Activated T-cell treated with anti-CD3 and anti-CD28 coated beads, Interleukin-2, amount 50 U/mL, for 1 hour (primary cell): ENCODE results near the gene ERCC4.
"Not testable (repeated sequence)": the region's sequence is repeated elsewhere in the genome, so short reads cannot be mapped to it uniquely, and the experiment has no call there.

Source experiments
- DNase-seq: peaks from one replicate; pipeline ENCODE4 v3.0.0-alpha.2; 2020

The ERCC4 gene

DNA sequence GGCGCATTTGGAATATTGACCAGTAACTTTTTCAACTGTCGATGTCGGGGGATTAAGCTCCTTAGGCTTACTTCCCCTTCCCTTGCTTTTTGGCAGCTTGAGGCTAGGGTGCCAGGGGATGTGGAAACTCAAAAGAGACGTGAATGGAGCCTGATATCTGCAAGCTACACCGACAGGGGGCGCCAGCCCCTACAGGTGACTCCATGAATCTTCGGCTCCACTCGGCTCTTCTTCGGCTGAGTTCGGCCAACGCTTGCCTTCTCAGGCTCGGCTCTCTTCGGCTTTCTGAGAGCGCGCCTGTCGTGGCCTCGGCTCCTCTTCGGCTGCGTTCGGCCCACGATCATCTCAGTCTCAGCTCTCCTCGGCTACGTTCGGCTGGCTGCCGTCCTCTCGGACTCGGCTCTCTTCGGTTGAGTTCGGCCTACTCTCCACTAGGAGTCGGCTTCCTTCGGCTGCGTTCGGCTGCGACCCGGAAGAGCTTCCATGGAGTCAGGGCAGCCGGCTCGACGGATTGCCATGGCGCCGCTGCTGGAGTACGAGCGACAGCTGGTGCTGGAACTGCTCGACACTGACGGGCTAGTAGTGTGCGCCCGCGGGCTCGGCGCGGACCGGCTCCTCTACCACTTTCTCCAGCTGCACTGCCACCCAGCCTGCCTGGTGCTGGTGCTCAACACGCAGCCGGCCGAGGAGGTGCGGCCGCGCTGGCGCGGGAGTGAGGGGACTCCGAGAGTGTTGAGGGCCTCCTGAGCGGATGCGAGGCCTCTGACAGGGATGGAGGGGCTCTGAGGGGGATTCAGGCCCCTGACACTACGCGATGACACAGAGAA, at the start of gene ERCC4:
Gene ERCC4, plus strand, starts transcription at position 472 of the 827 bp plus-strand sequence. Its CDS starts 12 bp downstream, at position 484.
- peak; percentile 98 for DNase-seq

DNA sequence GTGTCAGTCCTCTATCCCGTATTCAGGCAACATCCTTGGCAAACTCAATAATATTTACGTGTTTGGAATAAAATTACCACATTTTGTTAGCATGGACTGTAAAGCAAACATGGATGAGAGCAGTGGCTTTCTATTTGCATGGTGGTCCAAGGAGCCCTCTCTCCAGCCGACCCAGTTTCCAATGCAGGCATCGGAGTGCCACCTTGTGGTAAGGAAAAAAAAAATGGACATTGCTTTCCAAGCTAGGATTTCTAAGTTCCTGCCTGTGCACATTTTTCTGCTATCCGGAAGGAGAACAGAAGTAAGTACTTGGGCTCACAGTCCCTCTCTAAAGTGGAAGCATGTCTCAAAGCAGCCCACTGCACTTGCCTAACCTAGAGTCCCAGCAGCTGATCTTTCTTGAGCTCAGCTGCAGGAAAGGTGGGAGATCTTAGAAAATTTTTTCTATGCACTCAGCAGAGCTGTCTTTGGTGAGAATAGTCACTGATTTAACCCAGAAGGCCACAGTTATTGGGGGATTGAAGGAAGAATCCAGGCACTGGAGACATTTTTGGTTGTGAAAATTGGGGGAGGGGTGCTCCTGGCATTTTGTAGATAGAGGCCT, 46.0 kb upstream of the ERCC4 start:
- no peak for DNase-seq

DNA sequence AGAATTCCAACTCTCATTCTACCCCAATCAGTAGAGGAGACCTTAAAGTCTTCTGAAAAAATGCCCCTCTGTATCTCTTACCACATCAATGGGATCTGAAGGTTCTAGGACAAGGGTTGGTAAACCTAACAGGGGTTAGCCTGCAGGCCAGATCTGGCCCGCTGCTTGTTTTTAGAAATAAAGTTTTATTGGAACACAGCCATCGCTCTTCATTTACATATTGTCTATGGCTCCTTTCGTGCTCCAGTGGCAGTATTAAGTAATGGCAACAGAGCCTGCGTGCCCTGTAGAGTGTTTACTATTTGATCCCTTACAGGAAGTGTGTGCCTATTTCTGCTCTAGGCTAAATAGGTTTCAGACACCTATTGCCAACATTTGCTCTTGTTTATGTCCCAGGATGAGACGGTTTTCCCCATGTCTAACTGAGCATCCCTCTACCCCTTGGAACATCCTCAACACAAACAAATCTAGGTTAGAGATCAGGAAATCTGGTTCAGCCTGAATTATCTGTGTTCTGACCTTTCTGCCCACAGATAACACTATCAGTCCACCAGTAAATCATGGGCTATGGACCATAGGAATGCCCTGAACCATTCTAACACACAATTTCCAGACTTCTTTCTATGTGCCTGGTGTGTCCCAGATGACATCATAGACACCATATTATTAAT, 44.2 kb upstream of the ERCC4 start:
- DNase-seq = no peak

DNA sequence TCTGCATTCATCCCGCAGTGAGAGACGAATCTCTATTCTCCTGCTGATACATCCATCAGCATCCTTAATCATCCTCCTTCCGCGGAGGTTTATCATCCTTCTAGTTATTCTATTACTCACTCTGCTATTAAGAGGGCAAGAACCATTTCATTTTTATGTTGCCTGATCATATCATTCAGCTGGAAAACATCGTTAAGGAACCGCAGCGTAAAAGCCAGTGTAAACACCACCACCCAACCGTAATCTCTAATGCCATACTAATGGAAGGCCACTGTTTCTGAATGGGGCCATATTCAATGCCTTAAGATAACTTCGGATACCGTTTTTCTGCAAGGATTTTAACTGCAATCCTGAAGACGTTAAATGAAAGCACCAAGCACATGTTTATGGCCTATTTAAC, 36.7 kb upstream of the ERCC4 start:
- DNase-seq = no peak

DNA sequence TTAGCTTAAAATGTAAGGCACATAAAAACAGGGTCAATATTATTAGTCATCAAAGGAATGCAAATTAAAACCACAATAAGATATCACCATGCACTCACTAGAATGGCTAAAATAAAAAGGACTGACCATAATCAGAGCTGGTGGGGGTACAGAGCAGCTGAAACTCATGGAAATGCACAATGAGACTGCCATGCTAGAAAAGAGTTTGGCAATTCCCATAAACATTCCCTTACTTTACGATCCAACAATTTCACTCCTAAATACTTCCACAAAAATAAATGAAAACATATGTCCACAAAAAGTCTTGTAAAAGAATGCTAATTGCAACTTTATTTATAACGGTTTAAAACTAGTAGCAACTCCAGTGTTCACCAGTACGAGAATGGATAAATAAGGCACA, 36.1 kb upstream of the ERCC4 start:
- DNase-seq = no peak

DNA sequence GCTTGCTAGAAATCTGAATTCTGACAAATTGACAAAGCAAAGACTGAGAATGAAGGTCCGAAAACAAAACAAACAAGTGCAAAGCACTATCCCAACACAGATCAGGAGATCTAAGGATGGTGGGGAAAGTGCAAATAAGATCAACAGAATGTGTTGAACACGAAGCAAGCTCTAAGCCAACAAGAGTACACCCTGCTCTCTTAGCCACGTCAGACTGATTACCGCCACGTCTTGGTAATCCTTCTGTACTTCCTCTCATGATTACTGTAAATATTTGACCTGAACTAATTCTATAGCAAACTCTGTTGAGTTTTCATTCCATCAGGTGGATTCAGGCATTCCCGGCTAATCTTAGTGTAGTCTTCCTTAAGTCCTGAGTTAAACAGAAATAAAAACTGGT, 34.3 kb upstream of the ERCC4 start:
- no peak for DNase-seq

DNA sequence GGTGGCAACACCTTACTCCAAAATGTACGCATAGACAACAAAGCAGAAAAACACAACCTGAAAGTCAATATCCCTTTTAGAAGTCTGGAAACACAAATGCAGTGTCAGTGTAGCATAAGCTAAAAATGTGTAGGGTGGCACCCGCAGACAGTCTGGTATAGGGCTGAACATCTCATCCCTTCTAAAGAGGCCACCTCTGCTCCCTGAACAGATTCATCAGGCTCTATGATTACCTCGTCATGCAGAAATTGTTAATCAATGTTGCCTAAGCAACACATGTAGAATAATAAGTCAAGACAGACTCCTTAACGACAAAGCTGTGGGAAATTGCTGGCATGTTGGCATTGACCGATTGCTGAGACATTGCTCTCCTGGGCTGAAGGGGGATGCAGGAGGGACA, 33.3 kb upstream of the ERCC4 start:
- DNase-seq = no peak

DNA sequence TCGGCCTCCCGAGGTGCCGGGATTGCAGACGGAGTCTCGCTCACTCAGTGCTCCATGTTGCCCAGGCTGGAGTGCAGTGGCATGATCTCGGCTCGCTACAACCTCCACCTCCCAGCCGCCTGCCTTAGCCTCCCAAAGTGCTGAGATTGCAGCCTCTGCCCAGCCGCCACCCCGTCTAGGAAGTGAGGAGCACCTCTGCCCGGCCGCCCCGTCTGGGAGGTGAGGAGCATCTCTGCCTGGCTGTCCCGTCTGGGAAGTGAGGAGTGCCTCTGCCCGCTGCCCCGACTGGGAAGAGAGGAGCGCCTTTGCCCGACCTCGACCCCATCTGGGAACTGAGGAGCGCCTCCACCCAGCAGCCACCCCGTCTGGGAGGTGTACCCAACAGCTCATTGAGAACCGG, 30.6 kb upstream of the ERCC4 start:
- DNase-seq = not testable (repeated sequence)

DNA sequence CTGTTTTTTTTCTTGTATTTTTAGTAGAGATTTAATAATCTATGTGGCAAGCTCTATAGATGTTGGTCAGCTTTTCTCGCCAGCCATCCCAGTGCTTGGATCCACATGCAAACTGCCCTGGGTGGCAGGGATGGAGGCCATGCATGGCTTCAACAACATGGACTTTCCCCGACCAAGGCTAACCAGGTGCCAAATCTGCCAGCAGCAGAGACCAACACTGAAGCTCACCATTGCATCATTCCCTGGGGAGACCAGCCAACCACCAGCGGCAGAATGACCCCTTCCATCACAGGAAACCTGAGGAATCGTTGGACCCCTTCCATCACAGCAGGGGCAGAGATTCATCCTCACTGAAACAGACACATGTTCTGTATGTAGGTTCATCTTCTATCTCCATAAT, 27.7 kb upstream of the ERCC4 start:
- no peak for DNase-seq

DNA sequence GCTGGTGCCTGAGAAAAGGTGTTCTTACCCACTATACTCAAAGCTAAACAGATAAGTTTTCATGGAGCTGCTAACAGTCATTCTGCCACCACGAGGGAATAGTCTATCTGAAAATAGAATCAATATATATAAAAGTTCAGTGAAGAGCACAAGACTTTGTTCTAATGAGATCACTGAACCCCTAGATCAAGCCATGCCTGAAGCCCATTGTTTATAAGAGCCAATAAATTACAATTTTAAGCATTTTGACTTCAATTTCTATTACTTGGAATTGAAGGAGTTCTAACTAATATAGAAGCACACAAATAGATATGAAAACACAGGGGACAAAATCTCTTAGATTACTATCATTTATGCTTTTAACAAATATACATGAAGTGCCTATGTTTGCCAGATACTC, 24.4 kb upstream of the ERCC4 start:
- no peak for DNase-seq

DNA sequence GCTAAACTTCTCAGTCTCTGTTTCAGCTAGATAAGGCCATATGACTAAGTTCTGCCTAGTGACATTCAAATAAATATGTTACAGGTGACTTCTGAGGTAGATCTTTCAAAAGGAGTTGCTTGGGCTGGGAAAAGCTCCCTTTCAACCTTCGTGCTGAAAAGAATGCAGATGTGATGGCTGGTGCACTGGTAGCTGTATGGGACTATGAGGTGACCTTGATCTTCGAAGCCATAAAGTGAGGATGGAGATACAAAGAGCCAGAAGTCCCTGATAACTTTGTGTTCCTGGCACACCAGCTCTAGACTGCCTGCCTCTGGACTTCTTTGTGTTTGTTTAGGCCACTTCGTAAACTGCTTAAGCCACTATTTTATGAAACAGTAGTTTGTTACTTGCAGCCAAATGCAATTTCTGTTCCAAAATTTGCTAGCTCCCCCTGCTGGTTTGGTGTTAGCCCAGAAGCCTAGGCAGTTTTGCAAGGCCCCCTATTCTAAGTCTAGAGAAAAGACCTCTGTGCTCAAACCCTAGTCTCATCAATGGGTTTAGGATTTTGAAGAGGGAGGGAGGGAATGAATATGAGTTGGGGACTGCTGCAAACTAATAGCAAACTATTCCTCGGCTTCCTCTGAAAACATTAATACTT, 23.3 kb upstream of the ERCC4 start:
- no peak for DNase-seq

DNA sequence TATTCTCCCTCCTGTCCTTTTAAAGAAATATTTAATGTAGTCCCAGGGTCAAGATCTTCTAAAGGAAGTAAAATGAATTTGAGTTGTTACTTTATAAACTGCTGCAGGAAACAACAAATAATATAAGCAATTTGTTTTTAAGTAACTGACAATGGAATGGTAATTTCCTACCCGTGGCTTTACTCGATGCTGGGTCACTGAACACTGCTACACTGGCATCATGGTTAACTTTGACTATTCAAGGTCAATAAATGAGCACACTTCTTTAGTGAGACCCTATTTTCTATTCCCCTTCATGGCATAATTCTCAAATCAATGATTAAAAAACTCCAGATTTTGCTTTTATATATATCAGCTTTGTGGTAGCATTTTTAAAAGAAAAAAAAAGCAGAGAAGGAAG, 22.1 kb upstream of the ERCC4 start:
- DNase-seq = no peak

DNA sequence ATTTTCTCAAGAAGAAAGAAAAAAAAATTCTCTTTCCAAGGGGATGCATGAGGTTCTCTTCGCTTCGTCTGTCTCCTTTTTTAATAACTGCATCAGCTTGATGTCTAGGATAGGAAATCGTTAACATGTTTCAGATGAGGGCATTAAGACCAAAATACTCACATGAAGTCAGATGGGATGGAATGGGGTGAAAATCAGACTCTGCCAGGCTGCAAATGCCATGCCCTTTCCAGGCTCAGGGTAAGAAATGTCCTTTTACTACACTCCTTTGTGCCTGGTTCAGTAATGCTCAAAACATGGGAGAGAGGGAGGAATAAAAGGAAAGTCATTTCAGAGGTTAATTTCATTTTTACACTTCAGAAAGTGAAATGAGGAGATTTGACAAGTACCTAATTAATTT, 21.7 kb upstream of the ERCC4 start:
- DNase-seq = no peak

DNA sequence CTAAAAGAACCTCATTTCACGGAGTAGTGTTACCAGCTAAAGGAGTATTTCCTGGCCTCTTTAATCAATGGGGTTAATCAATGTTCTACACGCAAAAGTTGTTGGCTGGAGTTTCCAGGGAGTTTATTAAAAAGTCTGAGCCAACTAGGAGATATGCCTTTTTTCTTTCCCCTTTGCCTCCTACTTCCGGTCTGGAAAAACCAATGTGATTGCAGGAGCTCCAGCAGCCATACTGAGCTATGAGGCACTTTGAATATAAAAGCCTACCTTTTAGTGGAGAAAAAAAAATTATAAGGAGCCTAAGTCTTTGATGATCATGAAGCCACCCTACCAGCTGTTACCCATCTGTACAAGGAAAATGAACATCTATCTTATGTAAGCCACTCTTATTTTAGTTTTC, 17.9 kb upstream of the ERCC4 start:
- no peak for DNase-seq

DNA sequence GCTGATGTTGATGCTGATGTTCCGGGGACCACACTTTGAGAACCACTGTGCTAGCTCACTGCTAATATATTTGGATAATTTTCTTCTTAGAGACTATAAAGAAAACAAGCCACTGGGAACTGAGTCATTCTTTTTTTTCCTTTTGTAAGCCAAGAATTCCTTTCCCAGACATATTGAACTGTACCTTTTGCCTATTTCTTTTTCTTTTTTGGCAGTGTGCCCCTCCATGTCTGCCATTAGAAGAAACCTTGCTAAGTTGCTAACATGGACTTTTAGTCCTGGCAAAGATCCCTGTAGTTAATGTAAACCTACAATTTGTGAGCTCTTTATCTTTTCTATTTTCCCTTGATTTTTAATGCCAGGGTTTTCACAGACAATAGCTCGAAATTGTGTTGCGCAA, 17.3 kb upstream of the ERCC4 start:
- no peak for DNase-seq

DNA sequence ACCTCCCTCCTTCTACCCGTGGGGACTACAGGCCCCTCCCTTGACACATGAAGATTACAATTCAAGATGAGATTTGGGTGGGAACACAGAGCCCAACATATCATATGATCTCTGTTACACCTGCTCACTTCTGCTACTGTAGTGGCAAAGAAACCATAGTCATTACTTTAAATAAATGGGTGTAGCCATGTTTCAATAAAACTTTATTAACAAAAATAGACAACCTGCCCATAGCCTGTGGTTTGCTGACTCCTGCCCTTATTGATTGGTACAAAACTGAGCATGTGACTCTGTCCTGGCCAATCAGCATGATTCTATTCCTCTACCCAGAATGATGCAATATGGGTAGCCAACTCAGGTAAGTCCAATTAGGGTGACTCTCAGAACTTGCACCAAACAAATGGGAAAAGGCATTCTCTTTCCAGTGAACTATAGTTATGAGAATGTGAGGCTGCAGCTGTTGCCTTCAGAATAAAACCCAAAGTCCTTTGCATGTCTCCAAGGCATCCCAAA, 15.7 kb upstream of the ERCC4 start:
- no peak for DNase-seq

DNA sequence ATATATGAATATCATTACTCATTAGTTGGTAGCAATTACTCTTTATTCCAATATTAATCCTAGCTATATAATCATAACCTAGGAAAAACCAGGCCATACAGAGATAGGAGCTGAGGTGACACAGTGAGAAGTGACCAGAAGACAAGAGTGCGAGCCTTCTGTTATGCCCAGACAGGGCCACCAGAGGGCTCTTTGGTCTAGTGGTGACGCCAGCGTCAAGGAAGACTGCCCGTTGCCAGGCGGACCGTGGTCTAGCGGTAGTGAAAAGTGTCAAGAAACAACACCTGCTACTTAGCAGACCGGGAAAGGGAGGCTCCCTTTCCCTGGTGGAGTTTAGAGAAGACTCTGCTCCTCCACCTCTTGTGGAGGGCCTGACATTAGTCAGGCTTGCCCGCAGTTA, 15.1 kb upstream of the ERCC4 start:
- not testable (repeated sequence) for DNase-seq

DNA sequence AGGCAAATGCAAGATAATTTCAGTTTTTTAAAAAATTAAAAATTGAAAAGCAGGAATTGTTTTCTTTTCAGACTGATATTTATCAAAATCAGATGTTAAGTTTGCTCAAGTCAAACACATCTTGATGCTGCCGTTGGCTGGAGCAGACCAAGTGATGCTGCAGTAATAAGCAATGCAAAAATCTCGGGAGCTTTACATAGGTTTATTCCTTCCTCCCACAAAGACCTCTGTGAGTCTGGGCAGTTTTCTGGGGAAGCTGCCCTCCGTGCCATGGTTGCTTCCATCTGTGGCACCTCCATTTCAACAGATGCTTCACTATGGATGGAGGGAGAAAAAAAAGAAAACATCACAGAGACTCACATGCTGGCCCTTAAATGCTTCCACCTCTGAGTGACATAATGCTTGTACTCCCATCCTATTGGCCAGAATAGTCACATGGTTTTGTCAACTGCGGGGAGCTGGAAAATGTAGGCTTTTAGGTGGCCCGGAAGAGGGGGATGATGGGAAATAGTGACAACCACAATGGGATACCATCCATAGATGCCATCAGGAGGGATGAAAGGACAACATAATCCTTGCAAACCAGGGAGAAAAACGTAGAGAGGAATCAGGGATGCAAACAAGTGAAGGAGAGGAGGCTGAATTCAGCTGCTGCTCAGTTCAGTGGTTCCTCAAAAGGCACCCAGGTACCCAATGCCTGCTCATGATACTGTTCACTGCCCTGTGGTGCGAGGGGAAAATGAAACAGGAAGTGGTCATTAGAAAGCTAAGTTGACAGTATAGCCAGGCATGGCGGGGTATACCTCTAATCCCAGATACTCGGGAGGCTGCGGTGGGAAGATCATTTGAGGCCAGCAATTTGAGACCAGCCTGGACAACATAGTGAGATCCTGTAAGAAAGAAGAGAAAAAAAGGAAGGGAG, 13.5 kb upstream of the ERCC4 start:
- DNase-seq = no peak

DNA sequence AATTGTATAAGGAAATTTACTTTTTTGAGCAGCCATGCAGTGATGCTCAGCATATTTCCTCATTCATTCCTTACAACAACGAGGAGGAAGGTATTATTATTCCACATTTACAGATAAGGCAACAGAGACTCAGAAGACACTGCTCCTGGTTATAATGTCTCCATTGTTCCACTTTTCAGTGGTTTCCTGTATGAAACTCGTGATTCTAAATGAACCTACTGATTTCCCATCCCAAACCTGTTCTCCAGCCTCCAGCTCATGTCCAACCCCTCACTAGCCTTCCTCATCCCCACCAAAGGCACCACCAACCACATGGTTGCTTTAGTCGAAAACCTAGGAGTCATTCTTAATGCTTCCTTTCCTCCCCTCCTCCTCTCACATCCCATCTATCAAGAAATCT, 12.5 kb upstream of the ERCC4 start:
- no peak for DNase-seq

DNA sequence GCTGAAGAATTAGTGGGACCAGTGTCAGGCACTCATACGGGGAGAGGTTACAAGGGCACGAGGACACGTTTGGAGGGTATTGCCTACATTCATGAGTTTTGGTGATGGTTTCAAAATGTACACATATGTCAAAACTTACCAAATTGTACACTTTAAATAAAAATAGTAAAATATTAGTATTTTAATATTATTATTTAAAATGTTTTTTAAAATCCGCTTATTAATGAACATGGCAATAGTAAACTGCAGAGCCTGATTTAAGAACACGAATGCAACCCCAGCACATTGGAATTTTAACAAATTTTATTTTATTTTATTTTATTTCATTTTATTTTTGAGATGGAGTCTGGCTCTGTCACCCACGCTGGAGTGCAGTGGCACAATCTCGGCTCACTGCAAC, 10.9 kb upstream of the ERCC4 start:
- no peak for DNase-seq

DNA sequence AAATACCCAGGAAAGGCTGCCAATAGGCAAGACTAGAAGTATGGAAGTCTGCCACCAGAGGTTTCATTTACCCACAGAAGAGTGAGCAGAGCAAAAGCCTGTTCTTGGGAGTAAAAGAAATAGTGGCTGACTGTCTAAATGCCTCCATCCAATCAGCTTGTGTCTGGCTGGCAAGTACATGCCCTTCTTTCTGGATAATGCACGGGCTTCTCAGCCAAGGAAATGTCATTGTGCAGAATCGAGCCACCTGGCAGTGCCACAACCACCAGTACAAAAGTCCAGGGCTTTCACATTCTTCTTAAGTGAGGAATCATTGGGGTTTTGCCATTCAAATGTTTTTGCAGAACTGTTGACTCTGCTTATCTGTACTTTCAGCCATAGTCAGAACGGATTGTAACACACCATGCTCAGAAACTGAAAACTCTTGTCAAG, 10.1 kb upstream of the ERCC4 start:
- DNase-seq = no peak

DNA sequence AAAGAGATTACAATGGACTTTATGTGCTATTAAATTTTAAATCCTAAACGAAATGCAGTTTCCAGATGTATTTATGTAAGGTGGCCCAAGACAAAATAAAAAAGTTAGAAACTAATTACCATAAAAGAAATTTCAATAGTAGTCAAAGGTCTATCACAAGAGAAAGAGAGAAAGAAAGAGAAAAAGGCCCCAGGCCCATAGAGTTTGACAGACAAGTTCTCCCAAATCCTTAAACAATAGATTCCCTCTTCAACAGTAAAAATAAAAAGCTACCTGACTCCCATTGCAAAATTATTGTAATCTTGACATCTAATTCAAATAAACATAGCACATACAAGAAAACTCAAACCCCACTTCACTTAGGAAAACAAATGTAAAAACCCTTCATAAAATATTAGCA, 8.6 kb upstream of the ERCC4 start:
- no peak for DNase-seq
